ENCODE results near the gene RPS17. TPM values are rescaled to one million over a fixed set of nuclear protein-coding genes. Genes with fewer than 3 reads are reported as not detected.

The RPS17 gene
- total RNA-seq, 4 donors from 2014 or later: 1,530 to 3,175 (median 2,057) TPM

DNA sequence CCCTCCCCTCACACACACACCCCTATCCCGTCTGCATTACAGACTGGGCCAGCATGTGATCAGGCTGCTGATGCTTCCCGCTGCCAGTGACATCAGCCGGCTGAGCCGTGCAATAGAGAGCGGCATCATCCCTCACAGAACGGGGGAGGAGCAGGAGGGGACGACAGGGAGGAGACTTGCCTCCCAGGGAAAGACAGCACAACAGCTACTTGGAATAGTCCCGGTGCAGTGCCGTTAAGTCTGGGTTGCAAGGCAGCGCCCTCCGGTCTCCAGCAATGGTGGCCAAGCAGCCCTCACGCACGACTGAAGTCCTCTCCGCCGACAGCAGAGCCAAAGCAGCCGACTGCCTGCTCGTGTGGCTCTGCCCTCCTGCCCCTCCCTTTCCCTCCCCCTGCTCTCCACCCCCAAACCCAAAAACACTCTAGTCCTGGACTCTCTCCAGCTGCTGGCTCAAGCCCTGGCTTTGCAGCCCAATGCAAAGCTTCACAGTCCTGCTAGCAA is 31.5 kb upstream of the RPS17 start:
- TF ChIP-seq, protein P1, sequence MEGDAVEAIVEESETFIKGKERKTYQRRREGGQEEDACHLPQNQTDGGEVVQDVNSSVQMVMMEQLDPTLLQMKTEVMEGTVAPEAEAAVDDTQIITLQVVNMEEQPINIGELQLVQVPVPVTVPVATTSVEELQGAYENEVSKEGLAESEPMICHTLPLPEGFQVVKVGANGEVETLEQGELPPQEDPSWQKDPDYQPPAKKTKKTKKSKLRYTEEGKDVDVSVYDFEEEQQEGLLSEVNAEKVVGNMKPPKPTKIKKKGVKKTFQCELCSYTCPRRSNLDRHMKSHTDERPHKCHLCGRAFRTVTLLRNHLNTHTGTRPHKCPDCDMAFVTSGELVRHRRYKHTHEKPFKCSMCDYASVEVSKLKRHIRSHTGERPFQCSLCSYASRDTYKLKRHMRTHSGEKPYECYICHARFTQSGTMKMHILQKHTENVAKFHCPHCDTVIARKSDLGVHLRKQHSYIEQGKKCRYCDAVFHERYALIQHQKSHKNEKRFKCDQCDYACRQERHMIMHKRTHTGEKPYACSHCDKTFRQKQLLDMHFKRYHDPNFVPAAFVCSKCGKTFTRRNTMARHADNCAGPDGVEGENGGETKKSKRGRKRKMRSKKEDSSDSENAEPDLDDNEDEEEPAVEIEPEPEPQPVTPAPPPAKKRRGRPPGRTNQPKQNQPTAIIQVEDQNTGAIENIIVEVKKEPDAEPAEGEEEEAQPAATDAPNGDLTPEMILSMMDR (IDR thresholded peaks at IDR 0.05; ENCODE audit: low read depth): no peak

- TF ChIP-seq, protein P1 (IDR thresholded peaks at IDR 0.05; ENCODE audit: low read depth): no peak
These were observed 30.7 kb upstream of the RPS17 start for GRCh38 chr15:82570721-82571508.

DNA sequence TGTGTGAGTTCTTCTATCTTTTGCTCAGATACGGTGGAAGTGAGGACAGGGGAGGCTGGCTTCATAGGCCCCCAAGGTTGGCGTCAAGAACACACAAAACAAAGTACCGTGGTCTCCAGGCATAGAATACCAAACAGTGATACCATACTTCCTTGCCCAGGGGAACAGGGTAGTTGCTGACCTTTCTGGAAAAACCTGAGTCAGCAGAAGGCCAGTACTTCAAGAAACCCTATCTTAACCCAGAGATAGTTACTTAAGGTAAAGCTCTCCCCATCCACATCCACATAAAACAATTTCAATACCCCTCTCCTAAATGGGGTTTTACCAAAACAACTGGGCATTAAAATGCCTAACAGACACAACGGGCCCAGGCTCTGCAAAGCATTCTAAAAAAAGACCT is 29.6 kb upstream of the RPS17 start:
- TF ChIP-seq, protein P1 (IDR thresholded peaks at IDR 0.05; ENCODE audit: low read depth): no peak

- TF ChIP-seq, protein P1 (IDR thresholded peaks at IDR 0.05; ENCODE audit: low read depth): no peak
These were observed 28.7 kb upstream of the RPS17 start for GRCh38 chr15:82568986-82569385.

- TF ChIP-seq, protein P1 (IDR thresholded peaks at IDR 0.05; ENCODE audit: low read depth): no peak
These were observed 27.4 kb upstream of the RPS17 start for GRCh38 chr15:82567661-82568060.

DNA sequence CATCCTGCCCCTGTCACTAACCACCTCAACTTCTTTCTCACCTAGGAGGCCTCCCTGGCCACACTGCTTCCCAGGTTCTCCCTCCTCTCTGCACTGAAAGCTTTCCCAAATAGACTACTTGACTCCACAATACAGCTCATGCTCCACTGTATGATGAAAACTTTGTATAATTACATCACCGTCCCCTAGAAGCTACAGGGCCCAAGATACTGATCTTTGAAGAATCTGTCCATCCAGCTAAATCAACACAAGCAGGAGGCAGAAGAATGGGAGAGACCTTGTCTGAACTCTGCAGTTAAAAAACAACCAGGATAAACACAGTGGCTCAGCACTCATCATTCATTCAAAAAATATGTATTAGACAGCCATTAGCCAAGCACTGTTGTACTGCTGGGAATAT is 26.4 kb upstream of the RPS17 start:
- TF ChIP-seq, protein P1 (IDR thresholded peaks at IDR 0.05; ENCODE audit: low read depth): no peak

GRCh38 chr15:82558502-82558901 is 18.2 kb upstream of the RPS17 start:
- TF ChIP-seq, protein P1 (IDR thresholded peaks at IDR 0.05; ENCODE audit: low read depth): no peak

Data from subcutaneous adipose tissue (tissue), 4 donors.